NCI-H446 (cell line): Measurements from ENCODE around the gene RNU1-2.
A peak's percentile ranks its signal among the peaks of the same experiment; 100 is the strongest.
"Not testable (repeated sequence)": the region's sequence is repeated elsewhere in the genome, so short reads cannot be mapped to it uniquely, and the experiment has no call there.

Source experiments
- DNase-seq, 2 experiments: peaks; one replicate each; lab custom pipeline; 2025; lab: John Stamatoyannopoulos, UW

The RNU1-2 gene

DNA sequence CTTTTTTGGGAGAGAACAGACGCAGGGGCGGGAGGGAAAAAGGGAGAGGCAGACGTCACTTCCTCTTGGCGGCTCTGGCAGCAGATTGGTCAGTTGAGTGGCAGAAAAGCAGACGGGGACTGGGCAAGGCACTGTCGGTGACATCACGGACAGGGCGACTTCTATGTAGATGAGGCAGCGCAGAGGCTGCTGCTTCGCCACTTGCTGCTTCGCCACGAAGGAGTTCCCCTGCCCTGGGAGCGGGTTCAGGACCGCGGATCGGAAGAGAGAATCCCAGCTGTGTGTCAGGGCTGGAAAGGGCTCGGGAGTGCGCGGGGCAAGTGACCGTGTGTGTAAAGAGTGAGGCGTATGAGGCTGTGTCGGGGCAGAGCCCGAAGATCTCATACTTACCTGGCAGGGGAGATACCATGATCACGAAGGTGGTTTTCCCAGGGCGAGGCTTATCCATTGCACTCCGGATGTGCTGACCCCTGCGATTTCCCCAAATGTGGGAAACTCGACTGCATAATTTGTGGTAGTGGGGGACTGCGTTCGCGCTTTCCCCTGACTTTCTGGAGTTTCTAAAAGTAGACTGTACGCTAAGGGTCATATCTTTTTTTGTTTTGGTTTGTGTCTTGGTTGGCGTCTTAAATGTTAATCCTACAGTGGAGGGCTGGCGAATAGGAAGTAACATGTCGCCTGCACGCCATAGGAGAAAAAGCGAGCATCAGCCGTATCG is at the start of gene RNU1-2:
Gene RNU1-2 (plus strand): TSS at position 383 of the 718 bp plus-strand sequence.
- DNase-seq = peak; percentile 97 to 98

GRCh38 chr1:16856201-16856600 is 39.6 kb upstream of the RNU1-2 start:
- not testable (repeated sequence) for DNase-seq

- DNase-seq = not testable (repeated sequence)
Observed at GRCh38 chr1:16859167-16860041, 36.4 kb upstream of the RNU1-2 start.

DNA sequence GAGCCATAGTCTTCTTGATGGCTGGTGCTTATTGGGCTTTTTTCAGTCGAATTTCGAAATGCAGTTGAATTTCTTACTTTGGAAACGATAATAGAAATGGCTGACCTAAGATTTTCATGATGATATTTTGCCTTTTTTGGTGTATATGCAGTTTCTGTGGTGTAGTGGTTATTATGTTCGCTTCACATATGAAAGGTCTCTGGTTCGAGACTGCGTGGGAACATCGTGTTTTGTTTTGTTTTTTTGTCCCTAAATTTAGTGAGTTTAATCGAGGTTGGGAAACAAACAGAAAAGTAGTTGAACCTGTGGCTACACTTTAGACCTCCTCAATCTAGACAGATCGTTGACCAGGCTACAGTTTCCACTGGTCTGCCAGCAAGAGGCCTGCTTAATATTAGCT is 35.7 kb upstream of the RNU1-2 start:
- DNase-seq = not testable (repeated sequence)

GRCh38 chr1:16861832-16862245 is 33.9 kb upstream of the RNU1-2 start:
- not testable (repeated sequence) for DNase-seq

GRCh38 chr1:16862415-16862814 is 33.4 kb upstream of the RNU1-2 start:
- not testable (repeated sequence) for DNase-seq

GRCh38 chr1:16863024-16863423 is 32.8 kb upstream of the RNU1-2 start:
- not testable (repeated sequence) for DNase-seq

DNA sequence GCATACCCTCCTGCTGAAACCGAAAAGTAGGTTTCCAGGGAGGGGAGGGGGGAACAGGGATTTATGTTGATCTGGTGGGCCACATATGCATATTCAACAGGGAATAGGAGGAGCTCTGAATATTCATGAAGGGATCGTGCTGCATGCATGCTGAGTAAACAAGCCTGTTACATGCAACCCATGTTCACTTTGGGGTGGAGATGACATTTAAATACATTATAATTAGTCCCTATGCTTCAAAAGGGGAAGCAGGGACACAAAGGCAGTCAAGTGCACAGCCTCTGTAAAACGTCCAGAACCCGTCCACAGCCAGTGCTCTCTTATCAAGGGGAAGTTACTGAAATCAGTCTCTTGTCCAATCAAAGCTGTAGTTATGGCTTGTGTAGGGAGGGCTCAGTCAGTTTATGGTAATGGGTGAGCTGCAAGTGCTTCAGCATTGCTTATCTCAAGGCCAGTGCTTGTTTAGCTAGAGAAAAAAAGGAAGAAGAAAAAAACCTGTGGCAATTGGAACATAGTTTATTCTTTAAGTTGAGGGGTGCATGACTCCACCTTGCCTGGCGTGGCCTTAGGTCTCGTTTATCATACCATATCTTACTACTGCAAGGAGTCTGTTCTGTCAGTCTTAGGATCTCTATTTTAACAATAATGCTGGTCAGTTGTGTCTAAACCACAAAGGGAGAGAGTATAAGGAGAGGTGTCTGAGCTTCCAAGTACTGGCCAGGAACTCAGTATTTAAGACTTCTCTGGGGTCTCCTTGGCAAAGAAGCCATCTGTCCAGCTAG is 28.7 kb upstream of the RNU1-2 start:
- not testable (repeated sequence) for DNase-seq

DNA sequence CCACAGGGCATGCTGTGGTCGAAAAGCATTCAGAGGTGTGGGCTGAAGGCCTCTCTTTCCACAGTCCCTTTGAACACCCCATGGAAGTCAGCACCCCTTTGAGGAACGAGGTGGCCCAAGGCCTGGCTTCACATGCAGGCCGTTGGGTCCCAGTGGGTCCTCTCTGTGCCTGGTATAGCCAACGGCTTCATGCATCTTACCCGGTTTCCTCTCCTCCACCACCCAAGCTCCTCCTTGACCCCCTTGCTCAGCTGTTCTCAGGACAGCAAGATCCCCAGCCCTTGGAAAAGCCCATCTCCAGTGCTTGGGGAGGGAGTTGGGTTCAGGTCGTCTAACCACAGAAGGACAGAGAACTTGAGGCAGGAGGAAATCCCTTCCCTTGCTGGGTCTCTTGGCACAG is 27.0 kb upstream of the RNU1-2 start:
- DNase-seq = not testable (repeated sequence)

DNA sequence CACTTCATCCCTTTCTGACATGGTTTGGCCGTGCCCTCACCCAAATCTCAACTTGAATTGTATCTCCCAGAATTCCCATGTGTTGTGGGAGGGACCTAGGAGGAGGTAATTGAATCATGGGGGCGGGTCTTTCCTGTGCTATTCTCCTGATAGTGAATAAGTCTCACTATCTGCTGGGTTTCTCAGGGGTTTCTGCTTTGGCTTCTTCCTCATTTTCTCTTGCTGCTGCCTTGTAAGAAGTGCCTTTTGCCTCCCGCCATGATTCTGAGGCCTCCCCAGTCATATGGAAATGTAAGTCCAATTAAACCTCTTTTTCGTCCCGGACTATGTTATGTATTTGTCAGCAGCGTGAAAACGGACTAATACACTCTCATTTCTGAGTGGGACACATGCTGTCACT is 25.8 kb upstream of the RNU1-2 start:
- not testable (repeated sequence) for DNase-seq

DNA sequence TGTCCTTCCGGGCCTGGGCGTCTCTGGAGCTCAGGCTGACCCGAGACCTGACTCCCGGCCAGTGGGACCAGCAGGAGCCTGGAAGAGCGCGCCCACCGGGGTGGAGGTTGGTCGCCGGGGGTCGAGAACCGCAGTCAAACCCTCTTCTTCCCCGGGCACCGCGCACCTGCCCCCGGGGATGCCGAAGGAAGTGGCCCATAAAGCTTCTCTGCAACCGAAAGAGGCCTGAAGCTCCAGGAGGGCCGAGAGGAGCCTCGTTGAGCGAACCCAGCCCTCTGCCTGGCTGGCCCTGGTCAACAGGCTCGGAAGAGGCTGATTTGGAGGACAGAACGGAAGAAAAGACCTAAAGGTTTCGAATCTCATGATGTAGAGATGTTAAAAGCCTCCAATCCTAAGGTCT is 24.6 kb upstream of the RNU1-2 start:
- DNase-seq = not testable (repeated sequence)

- not testable (repeated sequence) for DNase-seq
Observed at GRCh38 chr1:16872152-16873075, 23.4 kb upstream of the RNU1-2 start.

DNA sequence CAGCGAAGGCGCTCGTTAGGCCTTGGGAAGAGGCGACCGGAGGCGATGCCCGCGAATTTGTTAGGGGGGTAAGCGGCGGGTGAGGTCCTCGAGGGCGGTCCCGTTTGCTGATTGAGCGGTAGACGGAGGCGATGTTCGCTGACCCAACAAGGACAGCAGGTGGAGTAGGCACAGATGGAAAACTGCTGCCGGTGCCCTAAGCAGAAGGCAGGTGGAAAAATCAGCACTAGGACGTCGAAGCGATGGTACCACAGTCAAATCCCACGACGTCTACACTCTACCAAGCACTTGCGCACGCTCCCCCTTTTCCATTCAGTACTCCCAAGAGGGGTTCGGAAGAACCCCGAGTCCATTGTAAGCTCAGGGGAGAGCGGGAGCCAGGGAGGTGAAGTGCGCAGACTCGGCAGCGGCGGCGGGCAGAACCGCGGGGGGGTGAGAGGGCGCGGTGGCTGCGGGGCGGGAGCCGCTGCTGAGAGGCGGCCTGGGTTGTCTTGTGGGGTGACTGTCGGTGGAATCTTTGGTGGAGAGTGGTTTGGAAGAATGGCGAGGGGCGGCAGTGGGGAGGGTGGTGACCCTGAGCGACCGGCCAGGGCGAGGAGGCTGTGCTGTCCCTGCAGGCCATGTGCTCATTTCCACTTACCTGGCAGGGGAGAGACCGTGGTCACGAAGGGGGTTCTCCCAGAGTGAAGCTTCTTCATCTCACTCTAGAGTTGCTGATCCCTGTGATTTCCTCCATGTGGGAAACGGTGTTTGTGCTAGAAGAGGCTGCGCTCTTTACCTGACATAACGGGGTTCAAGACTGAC is 22.5 kb upstream of the RNU1-2 start:
- DNase-seq = not testable (repeated sequence)

DNA sequence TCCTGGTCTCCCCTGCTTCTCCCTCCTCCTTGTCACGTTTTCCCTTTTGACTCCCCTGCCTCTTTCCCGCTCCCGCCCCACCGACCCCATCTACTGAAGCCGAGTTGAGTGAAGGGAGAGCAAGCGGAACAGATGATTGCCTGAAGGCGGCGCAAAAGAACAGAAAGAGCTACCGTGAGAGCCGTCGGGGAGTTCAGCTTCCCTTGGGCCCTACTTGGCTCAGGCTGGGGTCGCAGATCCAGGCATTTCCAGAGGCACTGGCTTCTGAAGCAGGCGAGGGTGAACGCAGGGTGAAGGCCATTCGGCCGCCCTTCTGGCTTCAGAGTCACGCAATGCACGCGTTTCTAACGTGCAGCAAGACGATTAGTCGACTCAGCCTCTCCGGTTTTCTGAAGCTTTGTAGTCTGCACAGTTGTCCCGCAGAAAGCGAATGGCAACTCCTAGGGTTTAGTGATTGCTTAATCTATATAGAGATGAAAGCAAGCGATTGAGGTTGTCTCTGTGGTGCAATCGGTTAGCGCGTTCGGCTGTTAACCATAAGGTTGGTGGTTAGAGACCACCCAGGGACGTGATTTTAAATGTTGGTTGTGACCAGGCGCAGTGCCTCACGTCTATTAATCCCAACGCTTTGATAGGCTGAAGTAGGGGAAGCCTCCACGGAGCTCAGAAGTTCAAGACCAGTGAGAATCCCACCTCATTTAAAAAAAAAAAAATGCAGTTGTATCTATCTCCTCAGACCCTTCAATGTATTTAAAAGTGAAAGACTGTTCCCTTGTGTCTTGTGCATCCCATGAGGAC is 20.6 kb upstream of the RNU1-2 start:
- not testable (repeated sequence) for DNase-seq

GRCh38 chr1:16881742-16882141 is 14.0 kb upstream of the RNU1-2 start:
- not testable (repeated sequence) for DNase-seq

GRCh38 chr1:16882986-16883385 is 12.8 kb upstream of the RNU1-2 start:
- no peak for DNase-seq

GRCh38 chr1:16884487-16884886 is 11.3 kb upstream of the RNU1-2 start:
- DNase-seq = not testable (repeated sequence)

- DNase-seq = no peak
Observed at GRCh38 chr1:16886860-16887605, 8.7 kb upstream of the RNU1-2 start.
